NCI-H748 treated with DMSO at 0.1 percent for 48 hours (cell line): ENCODE measurements around the gene OR5A2.
"Not testable (repeated sequence)": the region's sequence is repeated elsewhere in the genome, so short reads cannot be mapped to it uniquely, and the experiment has no call there.

Source experiments
- DNase-seq: peaks from one replicate; lab custom pipeline; 2025; lab: John Stamatoyannopoulos, UW

Gene OR5A2

DNA sequence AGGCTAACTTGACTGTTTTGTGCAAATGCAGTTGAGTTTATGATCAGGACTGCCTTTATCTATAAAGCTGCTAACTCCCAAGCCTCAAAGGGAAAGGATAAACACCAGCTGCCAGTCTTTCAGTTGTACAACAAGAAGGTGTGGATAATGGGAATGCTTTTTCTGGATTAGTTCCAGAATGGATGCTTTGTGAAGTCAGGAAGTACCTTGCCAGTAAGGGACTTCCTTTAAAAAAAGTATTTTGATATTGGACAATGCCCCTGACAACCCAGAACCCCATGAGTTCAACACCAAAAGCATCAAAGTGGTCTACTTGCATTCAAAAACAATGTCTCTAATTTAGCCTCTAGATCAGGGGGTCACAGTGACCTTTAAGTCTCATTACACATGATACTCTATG lies 32.0 kb downstream of the OR5A2 start:
- no peak for DNase-seq

DNA sequence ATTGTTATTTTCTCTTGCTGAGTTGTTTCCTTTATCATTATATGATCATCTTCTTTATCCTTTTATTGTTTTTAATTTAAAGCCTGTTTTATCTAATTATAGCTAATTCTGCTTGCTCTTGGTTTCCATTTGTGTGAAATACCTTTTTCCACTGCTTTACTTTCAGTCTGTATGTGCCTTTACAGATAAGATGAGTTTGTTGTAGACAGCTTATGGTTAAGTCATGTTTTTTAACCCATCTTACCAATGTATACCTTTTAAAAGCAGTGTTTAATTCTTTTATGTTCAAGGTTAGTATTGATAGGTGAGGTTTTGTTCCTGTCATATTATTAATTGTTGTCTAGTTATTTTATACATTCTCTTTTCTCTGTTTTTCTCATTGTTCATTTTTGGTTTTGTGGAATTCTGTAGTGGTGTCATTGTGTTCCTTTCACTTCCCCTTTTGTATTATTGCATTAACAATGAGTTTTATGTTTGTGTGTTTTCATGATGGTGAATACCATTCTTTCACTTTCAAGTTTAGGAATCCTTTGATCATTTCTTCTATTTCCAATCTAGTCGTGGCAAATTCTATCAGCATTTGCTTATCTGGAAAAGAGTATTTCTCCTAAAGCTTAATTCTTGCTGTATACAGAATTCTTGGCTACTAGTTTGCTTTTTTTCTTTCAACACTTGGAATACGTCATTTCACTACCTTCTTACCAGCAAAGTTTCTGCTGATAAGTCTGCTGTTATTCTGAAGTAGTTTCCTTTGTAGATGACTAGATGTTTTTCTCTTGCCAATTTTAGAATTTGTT lies 45.8 kb downstream of the OR5A2 start:
- DNase-seq = no peak

DNA sequence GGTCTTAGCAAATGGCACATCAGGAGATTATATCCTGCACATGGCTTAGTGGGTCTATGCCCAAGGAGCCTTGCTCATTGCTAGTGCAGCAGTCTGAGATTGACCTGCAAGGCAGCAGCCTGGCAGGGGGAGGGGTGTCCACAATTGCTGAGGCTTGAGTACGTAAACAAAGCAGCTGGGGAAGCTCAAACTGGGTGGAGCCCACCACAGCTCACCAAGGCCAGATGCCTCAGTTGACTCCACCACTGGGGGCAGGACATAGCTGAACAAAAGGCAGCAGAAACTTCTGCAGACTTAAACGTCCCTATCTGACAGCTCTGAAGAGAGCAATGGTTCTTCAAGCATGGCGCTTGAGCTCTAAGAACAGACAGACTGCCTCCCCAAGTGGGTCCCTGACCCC lies 53.9 kb downstream of the OR5A2 start:
- not testable (repeated sequence) for DNase-seq

DNA sequence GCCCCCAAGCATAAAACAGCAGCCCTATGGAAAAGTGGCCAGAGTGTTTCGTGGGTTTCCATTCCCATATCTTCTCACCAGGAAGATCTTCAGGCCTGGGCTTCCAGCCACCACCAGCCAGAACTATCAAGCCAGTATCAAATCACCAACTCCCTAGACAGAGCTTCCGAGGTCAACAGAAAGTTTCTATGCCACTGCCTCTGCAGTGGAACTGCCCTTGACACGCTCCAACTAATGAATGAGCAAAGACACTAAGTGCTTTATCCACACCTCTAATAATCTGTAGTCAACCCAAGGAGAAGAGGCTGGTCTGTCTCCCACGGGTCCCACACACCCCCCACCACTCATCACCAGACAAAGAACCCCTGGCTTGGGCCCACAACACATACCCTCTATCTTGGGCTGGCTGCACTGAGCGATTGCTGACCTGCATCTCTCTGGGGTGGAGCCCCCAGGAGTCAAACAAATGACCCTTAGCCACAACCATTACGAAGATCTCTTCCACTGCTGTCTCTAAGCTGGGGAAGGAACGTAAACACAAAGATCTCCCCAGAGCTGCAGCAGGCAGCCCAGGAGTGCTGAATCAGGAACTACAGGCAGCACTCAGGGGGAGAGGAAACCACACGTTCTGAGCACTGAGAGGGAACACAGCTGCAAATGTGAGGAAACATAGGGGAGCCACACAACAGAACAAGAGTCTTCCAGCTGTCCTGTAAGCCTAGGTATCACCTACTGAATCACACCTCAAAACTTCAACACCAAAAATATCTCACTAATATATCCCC lies 57.8 kb downstream of the OR5A2 start:
- no peak for DNase-seq
